Neuronal stem cell (in vitro differentiated cells): ENCODE results near the gene SIGLEC9.

Source experiments
- DNase-seq: peaks from one replicate; pipeline ENCODE4 v3.0.0-alpha.2; 2013; ENCODE audit warnings: low spot score
- H2AFZ ChIP-seq: one replicate; pipeline ENCODE4 v1.6.1; 2013; ENCODE audit warnings: mild to moderate bottlenecking, low read length, inconsistent platforms
- H2AK5ac ChIP-seq: 2 replicates; pipeline ENCODE4 v1.6.1; 2013; ENCODE audit warnings: low read depth, mild to moderate bottlenecking, inconsistent platforms, low read length, moderate library complexity, mixed read lengths
- H2BK120ac ChIP-seq: 2 replicates; pipeline ENCODE4 v1.6.1; 2013; ENCODE audit warnings: low read depth, mild to moderate bottlenecking, inconsistent platforms, low read length, moderate library complexity, mixed read lengths
- H2BK12ac ChIP-seq: one replicate; pipeline ENCODE4 v1.6.1; 2013; ENCODE audit warnings: low read length, inconsistent platforms
- H2BK15ac ChIP-seq: 2 replicates; pipeline ENCODE4 v1.6.1; 2013; ENCODE audit warnings: mild to moderate bottlenecking, low read length, inconsistent platforms, mixed read lengths
- H2BK5ac ChIP-seq: one replicate; pipeline ENCODE4 v1.6.1; 2013; ENCODE audit warnings: inconsistent platforms, mild to moderate bottlenecking, low read length, moderate library complexity
- H3K14ac ChIP-seq: one replicate; pipeline ENCODE4 v1.6.1; 2013; ENCODE audit warnings: low read length, inconsistent platforms
- H3K18ac ChIP-seq: 2 replicates; pipeline ENCODE4 v1.6.1; 2013; ENCODE audit warnings: low read length, inconsistent platforms
- H3K23ac ChIP-seq: 2 replicates; pipeline ENCODE4 v1.6.1; 2013; ENCODE audit warnings: low read depth, mild to moderate bottlenecking, mixed read lengths, low read length, inconsistent platforms; ENCODE audit not compliant: poor library complexity
- H3K27ac ChIP-seq: replicated peaks from 3 replicates; pipeline ENCODE4 v1.5.1; 2013; ENCODE audit warnings: low read length, inconsistent platforms
- H3K27me3 ChIP-seq, 3 experiments: 2 replicates each; pipeline ENCODE4 v1.6.1; 2013; ENCODE audit warnings: low read length in 3 of 3, mild to moderate bottlenecking in 2 of 3, inconsistent platforms in 1 of 3, low read depth in 1 of 3, mixed read lengths in 1 of 3, moderate library complexity in 1 of 3; ENCODE audit not compliant: control insufficient read depth in 3 of 3, insufficient read depth in 3 of 3
- H3K36me3 ChIP-seq, 2 donors: replicated peaks in 1 of 2; 2 replicates each; pipeline ENCODE4 v1.6.1; 2013; ENCODE audit warnings: low read length in 2 of 2; ENCODE audit not compliant: control insufficient read depth in 2 of 2, insufficient read depth in 2 of 2
- H3K4ac ChIP-seq: 2 replicates; pipeline ENCODE4 v1.6.1; 2013; ENCODE audit warnings: inconsistent platforms, mild to moderate bottlenecking, low read length, moderate library complexity
- H3K4me1 ChIP-seq, 2 donors: 1 replicate in 1 of 2; 2 replicates in 1 of 2; pipeline ENCODE4 v1.6.1; 2013; ENCODE audit warnings: low read length in 2 of 2, low read depth in 1 of 2; ENCODE audit not compliant: control insufficient read depth in 2 of 2, insufficient read depth in 1 of 2
- H3K4me2 ChIP-seq: one replicate; pipeline ENCODE4 v1.6.1; 2013; ENCODE audit warnings: mild to moderate bottlenecking, low read length, inconsistent platforms; ENCODE audit not compliant: insufficient read depth, poor library complexity, severe bottlenecking
- H3K4me3 ChIP-seq, 2 donors: 2 replicates each; pipeline ENCODE4 v1.5.1; 2013; ENCODE audit warnings: low read length in 2 of 2, mild to moderate bottlenecking in 2 of 2, inconsistent platforms in 1 of 2, moderate library complexity in 1 of 2
- H3K79me1 ChIP-seq: one replicate; pipeline ENCODE4 v1.6.1; 2013; ENCODE audit warnings: low read depth, mild to moderate bottlenecking, inconsistent platforms, low read length, moderate library complexity
- H3K9ac ChIP-seq: one replicate; pipeline ENCODE4 v1.6.1; 2013; ENCODE audit warnings: mild to moderate bottlenecking, low read depth, low read length, inconsistent platforms; ENCODE audit not compliant: poor library complexity
- H3K9me3 ChIP-seq, 2 donors: replicated peaks in 1 of 2; 2 replicates each; pipeline versions ENCODE3 to v1.6.1; 2013; ENCODE audit warnings: low read length in 2 of 2, mild to moderate bottlenecking in 2 of 2, inconsistent platforms in 1 of 2, low read depth in 1 of 2, mixed read lengths in 1 of 2, moderate library complexity in 1 of 2; ENCODE audit not compliant: control insufficient read depth in 2 of 2, insufficient read depth in 1 of 2
- H4K8ac ChIP-seq: one replicate; pipeline ENCODE4 v1.6.1; 2013; ENCODE audit warnings: low read depth, mild to moderate bottlenecking, inconsistent platforms, low read length, moderate library complexity
- H4K91ac ChIP-seq: one replicate; pipeline ENCODE4 v1.6.1; 2013; ENCODE audit warnings: low read length, low read depth, mild to moderate bottlenecking, inconsistent platforms; ENCODE audit not compliant: poor library complexity
- WGBS, 2 donors: extraction: QIAGEN DNeasy Blood & Tissue Kit; methylation state at CpG; one replicate each; pipeline ENCODE4 v1.1.7; 2013; ENCODE audit warnings: missing lambda C conversion rate in 2 of 2, mixed read lengths in 1 of 2; ENCODE audit not compliant: insufficient read length in 2 of 2, insufficient replicate concordance in 1 of 2; ENCODE audit errors: extremely low coverage in 2 of 2; 5-methylcytosine and 5-hydroxymethylcytosine counted together

Gene SIGLEC9

DNA sequence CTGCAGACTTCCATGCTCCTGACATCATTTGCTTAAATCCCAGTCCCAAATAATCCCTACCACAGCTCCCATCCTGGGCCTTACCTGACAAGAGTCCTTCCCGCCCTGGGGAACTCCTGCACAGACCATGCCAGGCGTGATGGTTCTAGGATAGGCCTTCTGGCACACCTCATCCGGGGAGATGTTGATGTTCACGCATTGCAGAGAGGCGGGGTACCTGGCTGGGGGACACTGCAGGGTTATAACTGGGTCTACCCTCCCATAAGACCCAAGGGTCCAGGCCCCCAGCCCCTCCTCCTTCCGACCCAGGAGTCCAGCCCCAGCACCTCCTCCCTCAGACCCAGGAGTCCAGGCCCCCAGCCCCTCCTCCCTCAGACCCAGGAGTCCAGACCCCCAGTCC, 46.0 kb upstream of the SIGLEC9 start:
- H3K4ac ChIP-seq, result no peak overlapping the region
- WGBS, 2 donors, result no CpG with 5 or more reads among the region's 6 CpGs
- H3K4me1 ChIP-seq, result no peaks in the 10 kb centered on the region
- H4K8ac ChIP-seq, result no peak overlapping the region
- no peaks in the 10 kb centered on the region for H3K36me3 ChIP-seq
- H3K4me3 ChIP-seq, result no peak overlapping the region
- H3K23ac ChIP-seq, result no peak overlapping the region
- no peak overlapping the region for H3K14ac ChIP-seq
- H2BK15ac ChIP-seq, result no peak overlapping the region
- H3K18ac ChIP-seq, result no peak overlapping the region
- no peak overlapping the region for H3K4me2 ChIP-seq
- no peak overlapping the region for H3K9ac ChIP-seq
- no peak overlapping the region for H3K27ac ChIP-seq
- H3K27me3 ChIP-seq, result peaks cover 0 to 16% (median 0%) of the 10 kb centered on the region in 3 experiments
- H4K91ac ChIP-seq, result no peak overlapping the region
- H3K9me3 ChIP-seq, result no peaks in the 10 kb centered on the region
- H2BK12ac ChIP-seq, result no peak overlapping the region
- no peak overlapping the region for H2BK5ac ChIP-seq
- no peak overlapping the region for H2BK120ac ChIP-seq
- no peak for DNase-seq
- no peak overlapping the region for H2AK5ac ChIP-seq
- H3K79me1 ChIP-seq, result peaks cover 1% of the 10 kb centered on the region
- H2AFZ ChIP-seq, result no peak overlapping the region

DNA sequence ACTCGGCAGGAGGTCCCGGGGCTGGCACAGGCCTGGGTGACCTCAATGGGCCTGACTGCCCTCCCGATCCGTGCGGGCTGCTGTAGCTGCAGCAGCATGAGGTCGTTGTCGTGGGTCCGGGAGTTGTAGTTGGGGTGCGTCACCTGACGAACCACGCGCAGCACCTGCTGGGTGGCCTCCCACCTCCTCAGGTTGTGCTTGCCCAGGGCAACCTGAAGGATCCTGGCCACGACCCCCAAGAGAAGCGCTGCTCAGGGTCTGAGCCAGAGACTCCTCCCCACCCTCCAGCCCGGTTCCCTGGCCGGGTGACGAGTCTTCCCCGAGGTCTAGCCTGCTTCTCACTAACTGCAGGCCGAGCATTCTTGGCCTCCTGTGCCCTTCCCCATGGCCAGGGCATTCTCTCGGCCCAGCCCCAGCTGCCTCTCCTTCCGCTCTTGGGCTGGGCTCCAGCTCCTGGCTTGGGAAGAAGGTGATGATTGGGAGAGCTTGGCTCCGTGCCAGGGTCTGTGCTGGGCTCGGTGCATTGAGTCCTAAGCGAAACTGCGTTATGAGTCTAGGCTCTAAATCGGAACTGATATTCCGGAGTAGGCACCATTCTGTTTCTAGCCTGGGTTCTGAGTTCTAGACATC, 45.1 kb upstream of the SIGLEC9 start:
- Histone ChIP-seq H3K14ac (peak overlapping the region; percentile 38), H2BK120ac (no peak overlapping the region), H3K4ac (peak overlapping the region; percentile 66), H3K4me2 (no peak overlapping the region), H3K18ac (peak overlapping the region; percentile 76), H3K27me3 (peaks cover 0 to 24% (median 0%) of the 10 kb centered on the region in 3 experiments), H3K79me1 (peaks cover 1% of the 10 kb centered on the region), H2AK5ac (peak overlapping the region; percentile 43), H4K91ac (no peak overlapping the region), H2BK15ac (peak overlapping the region; percentile 92), H2BK5ac (peak overlapping the region; percentile 39), H4K8ac (no peak overlapping the region), H2BK12ac (no peak overlapping the region), H3K9me3 (no peaks in the 10 kb centered on the region), H3K4me3 (no peak overlapping the region), H3K9ac (no peak overlapping the region), H3K23ac (peak overlapping the region; percentile 73), H3K36me3 (no peaks in the 10 kb centered on the region), H3K4me1 (no peaks in the 10 kb centered on the region), H2AFZ (no peak overlapping the region), H3K27ac (no peak overlapping the region)
- DNase-seq, result no peak
- no CpG with 5 or more reads among the region's 27 CpGs for WGBS, 2 donors

DNA sequence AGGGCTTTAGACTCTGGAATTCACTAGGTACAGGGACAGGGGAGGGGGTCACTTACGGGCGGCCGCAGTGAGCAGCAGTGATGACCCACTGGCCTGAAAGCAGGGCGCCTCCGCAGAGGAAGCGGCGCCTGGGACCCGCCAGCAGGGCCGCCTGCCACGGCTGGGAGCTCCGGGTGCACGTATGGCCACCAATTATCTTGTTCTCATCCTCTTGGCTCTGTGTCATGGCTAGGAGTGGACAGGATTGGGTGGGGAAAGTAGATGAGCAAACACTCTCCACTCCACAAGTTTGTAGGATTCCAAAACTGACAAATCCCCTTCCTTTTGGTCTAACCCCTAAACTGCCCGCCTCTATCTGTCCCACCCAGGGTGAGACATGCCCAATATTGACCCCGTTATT, 43.2 kb upstream of the SIGLEC9 start:
- Histone ChIP-seq H2BK120ac (peak overlapping the region; percentile 63), H3K4me2 (no peak overlapping the region), H2BK5ac (no peak overlapping the region), H3K9ac (no peak overlapping the region), H3K9me3 (no peaks in the 10 kb centered on the region), H3K36me3 (no peaks in the 10 kb centered on the region), H2BK15ac (no peak overlapping the region), H4K91ac (no peak overlapping the region), H3K27ac (no peak overlapping the region), H3K14ac (no peak overlapping the region), H2AK5ac (no peak overlapping the region), H3K27me3 (peaks cover 0 to 34% (median 0%) of the 10 kb centered on the region in 3 experiments), H3K18ac (no peak overlapping the region), H3K4me1 (no peaks in the 10 kb centered on the region), H3K23ac (no peak overlapping the region), H2BK12ac (no peak overlapping the region), H2AFZ (no peak overlapping the region), H3K4me3 (no peak overlapping the region), H3K4ac (no peak overlapping the region), H3K79me1 (peaks cover 1% of the 10 kb centered on the region), H4K8ac (no peak overlapping the region)
- DNase-seq, result no peak
- WGBS, 2 donors, result no CpG with 5 or more reads among the region's 14 CpGs

DNA sequence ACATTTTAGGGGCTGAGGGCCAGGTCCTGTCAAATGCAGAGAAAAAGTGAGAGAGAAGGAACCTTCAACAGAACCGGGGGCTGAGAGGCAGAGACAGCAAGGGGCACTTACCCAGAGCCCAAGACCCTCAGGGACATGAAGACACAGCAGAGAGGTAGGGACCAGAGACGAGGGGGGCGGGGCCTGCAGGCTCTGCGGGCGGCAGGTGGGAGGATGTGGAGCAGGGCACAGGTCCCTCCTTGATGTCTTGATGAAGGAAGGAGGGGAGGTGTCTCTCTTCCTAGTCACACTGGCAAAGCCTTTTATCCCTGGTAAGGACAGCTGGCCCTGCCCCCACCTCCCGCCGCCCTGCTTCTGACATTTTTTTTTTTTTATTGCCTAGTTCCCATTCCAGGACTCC, 42.1 kb upstream of the SIGLEC9 start, which contains the start of gene KLK14:
Gene KLK14, minus strand, starts transcription at position 277 of the 400 bp plus-strand sequence. Its CDS starts 273 bp downstream, at position 4.
- Histone ChIP-seq H3K4ac (no peak within 1 kb of the TSS), H2AFZ (no peak within 1 kb of the TSS), H2BK120ac (no peak within 1 kb of the TSS), H3K14ac (no peak within 1 kb of the TSS), H3K4me3 (no peak within 1 kb of the TSS), H3K27ac (no peak within 1 kb of the TSS), H4K8ac (no peak within 1 kb of the TSS), H2BK12ac (no peak within 1 kb of the TSS), H3K27me3 (peaks cover 0 to 36% (median 0%) of the 10 kb centered on the region in 3 experiments), H4K91ac (no peak within 1 kb of the TSS), H3K4me2 (no peak within 1 kb of the TSS), H2BK15ac (no peak within 1 kb of the TSS), H3K9ac (no peak within 1 kb of the TSS), H3K9me3 (no peaks in the 10 kb centered on the region), H2AK5ac (peak within 1 kb of the TSS; percentile 7), H3K36me3 (no peaks in the 10 kb centered on the region), H3K4me1 (no peaks in the 10 kb centered on the region), H3K79me1 (peaks cover 1% of the 10 kb centered on the region), H3K18ac (no peak within 1 kb of the TSS), H2BK5ac (no peak within 1 kb of the TSS), H3K23ac (no peak within 1 kb of the TSS)
- no peak for DNase-seq
- no CpG with 5 or more reads among the region's 7 CpGs for WGBS, 2 donors
